Smooth muscle cell (in vitro differentiated cells): ENCODE measurements around the gene TSHZ2. TPM values are rescaled to one million over a fixed set of nuclear protein-coding genes. Genes with fewer than 3 reads are reported as not detected.
A peak's percentile ranks its signal among the peaks of the same experiment; 100 is the strongest.

ENCODE experiments used
- DNase-seq: peaks from one replicate; lab custom pipeline; 2025; ENCODE audit not compliant: unreplicated experiment; lab: John Stamatoyannopoulos, UW
- H2AFZ ChIP-seq: fragments of 200-600 bp; sonication (generic); 2 replicates; pipeline ENCODE4 v1.6.0; 2016; ENCODE audit warnings: antibody characterized with exemption, low read depth, mild to moderate bottlenecking
- H3F3A ChIP-seq: fragments of 200-600 bp; sonication (generic); 2 replicates; pipeline ENCODE4 v1.6.0; 2017; ENCODE audit warnings: antibody characterized with exemption, low read depth
- H3K27ac ChIP-seq: fragments of 200-600 bp; sonication (generic); 2 replicates; pipeline ENCODE4 v1.5.1; 2016; ENCODE audit warnings: low read depth, mild to moderate bottlenecking
- H3K27me3 ChIP-seq: fragments of 200-600 bp; sonication (generic); 2 replicates; pipeline ENCODE4 v1.6.1; 2016; ENCODE audit warnings: low read depth, mild to moderate bottlenecking
- H3K36me3 ChIP-seq: fragments of 200-600 bp; sonication (generic); 2 replicates; pipeline ENCODE4 v1.5.1; 2016; ENCODE audit warnings: low read depth
- H3K4me1 ChIP-seq: fragments of 200-600 bp; sonication (generic); 2 replicates; pipeline ENCODE4 v1.5.1; 2016; ENCODE audit warnings: low read depth
- H3K4me2 ChIP-seq: fragments of 200-600 bp; sonication (generic); 2 replicates; pipeline ENCODE4 v1.6.0; 2016; ENCODE audit warnings: mild to moderate bottlenecking
- H3K4me3 ChIP-seq: fragments of 200-600 bp; sonication (generic); 2 replicates; pipeline ENCODE4 v1.5.1; 2016; ENCODE audit warnings: mild to moderate bottlenecking
- H3K79me2 ChIP-seq: fragments of 200-600 bp; sonication (generic); 2 replicates; pipeline ENCODE4 v1.6.0; 2016; ENCODE audit warnings: low read depth, mild to moderate bottlenecking
- H3K9ac ChIP-seq: fragments of 200-600 bp; sonication (generic); 2 replicates; pipeline ENCODE4 v1.6.0; 2016; ENCODE audit warnings: low read depth
- H3K9me3 ChIP-seq: fragments of 200-600 bp; sonication (generic); replicated peaks from 2 replicates; pipeline ENCODE4 v1.5.1; 2016; ENCODE audit warnings: low read depth
- H4K20me1 ChIP-seq: fragments of 200-600 bp; sonication (generic); 2 replicates; pipeline ENCODE4 v1.6.0; 2016; ENCODE audit warnings: low read depth
- CTCF ChIP-seq: fragments of 200-600 bp; sonication (generic); IDR thresholded peaks from 2 replicates; pipeline ENCODE4 v1.5.1; 2017; ENCODE audit warnings: borderline replicate concordance, mild to moderate bottlenecking, antibody characterized with exemption; ENCODE audit not compliant: insufficient read depth, poor library complexity, severe bottlenecking
- WGBS: methylation state at CpG from one replicate; pipeline ENCODE4 v1.1.7; 2016; ENCODE audit warnings: low lambda C conversion rate; 5-methylcytosine and 5-hydroxymethylcytosine counted together
- polyA plus RNA-seq: library from polyadenylated mRNA; unstranded; fragments of >200 nt; fragmentation: Nextera tagmentation; extraction: Ambion mirVana; gene quantifications from 2 replicates; pipeline ENCODE4 v1.2.1, GENCODE V29; 2016
- total RNA-seq: library from RNA; depleted of rRNA; stranded (reverse); fragments of >200 nt; gene quantifications from 2 replicates; pipeline ENCODE4 v1.2.3, GENCODE V29; 2014

Gene TSHZ2
- total and polyA plus RNA-seq, 2 experiments from 2014 or later, result 4.8 to 6.6 TPM

DNA sequence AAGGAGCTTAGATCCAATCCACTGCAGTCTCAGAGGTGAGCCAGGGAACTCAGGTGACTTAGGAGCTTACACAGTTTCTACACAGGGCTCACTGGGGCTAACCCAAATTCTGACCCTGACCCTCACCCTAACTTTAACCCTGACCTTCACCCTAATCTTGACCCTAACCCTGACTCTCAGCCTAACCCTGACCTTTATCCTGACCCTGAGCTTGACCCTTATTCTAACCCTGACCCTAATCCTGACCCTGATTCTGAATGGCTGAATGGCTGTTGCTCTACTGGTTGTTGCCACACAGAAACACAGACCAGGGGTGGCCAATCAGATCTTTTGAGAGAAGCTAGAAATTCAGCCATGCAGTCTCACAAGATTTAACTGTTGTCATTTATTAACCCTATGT lies 180.1 kb downstream of the TSHZ2 start:
- H4K20me1 ChIP-seq, result no peaks in the 10 kb centered on the region

GRCh38 chr20:53154540-53154939 lies 182.4 kb downstream of the TSHZ2 start:
- peak overlapping the region; percentile 57 for H3K27ac ChIP-seq
- no peaks in the 10 kb centered on the region for H3K9me3 ChIP-seq
- no peak overlapping the region for H3K4me3 ChIP-seq
- no peaks in the 10 kb centered on the region for H3K4me1 ChIP-seq
- H3K9ac ChIP-seq, result no peak overlapping the region
- H3F3A ChIP-seq, result no peaks in the 10 kb centered on the region
- no peak overlapping the region for H2AFZ ChIP-seq
- TF ChIP-seq CTCF, result no peak
- no peaks in the 10 kb centered on the region for H3K79me2 ChIP-seq
- no peaks in the 10 kb centered on the region for H3K36me3 ChIP-seq
- peak overlapping the region; percentile 7 for H3K4me2 ChIP-seq
- no peaks in the 10 kb centered on the region for H3K27me3 ChIP-seq
- H4K20me1 ChIP-seq, result no peaks in the 10 kb centered on the region
- DNase-seq, result no peak
- 44% methylated on average over 2 of the region's 2 CpGs for WGBS

More for the DNA sequence above, 180.1 kb downstream of the TSHZ2 start:
- DNase-seq, result no peak
- Histone ChIP-seq H3K27me3 (no peaks in the 10 kb centered on the region), H3K9me3 (no peaks in the 10 kb centered on the region), H3K4me1 (peaks cover 9% of the 10 kb centered on the region), H3K9ac (no peak overlapping the region), H3K27ac (no peak overlapping the region), H3K4me3 (no peak overlapping the region), H3K36me3 (no peaks in the 10 kb centered on the region), H3K79me2 (no peaks in the 10 kb centered on the region), H3F3A (peaks cover 3% of the 10 kb centered on the region), H3K4me2 (no peak overlapping the region), H2AFZ (no peak overlapping the region)
- no peak for TF ChIP-seq CTCF

- no peaks in the 10 kb centered on the region for H3K27me3 ChIP-seq
- no peak overlapping the region for H3K27ac ChIP-seq
- no peaks in the 10 kb centered on the region for H3F3A ChIP-seq
- no peak overlapping the region for H2AFZ ChIP-seq
- H3K4me2 ChIP-seq, result no peak overlapping the region
- H3K9ac ChIP-seq, result no peak overlapping the region
- H3K4me3 ChIP-seq, result no peak overlapping the region
- no peaks in the 10 kb centered on the region for H3K79me2 ChIP-seq
- 80% methylated on average over 11 of the region's 11 CpGs for WGBS
- peaks cover 8% of the 10 kb centered on the region for H3K4me1 ChIP-seq
- DNase-seq, result no peak
- TF ChIP-seq CTCF, result peak; percentile 51
- H4K20me1 ChIP-seq, result no peaks in the 10 kb centered on the region
- no peaks in the 10 kb centered on the region for H3K36me3 ChIP-seq
- H3K9me3 ChIP-seq, result no peaks in the 10 kb centered on the region
Observed at GRCh38 chr20:53157443-53158408, 185.6 kb downstream of the TSHZ2 start.
